Measurements from ENCODE around the gene DAGLA. TPM values are rescaled to one million over a fixed set of nuclear protein-coding genes. Genes with fewer than 3 reads are reported as not detected.

Gene DAGLA
- total and polyA plus RNA-seq, 2 of the 13 experiments (the other 11 are each of a cell fraction or from before 2014, with no cell fraction given), result 2.6 to 3.9 TPM

GRCh38 chr11:61666684-61667297 lies 13.4 kb upstream of the DAGLA start (continued):
- no peak; the same call in 1 of the 2 replicates for TF ChIP-seq ZNF512B (CRISPR knock-in tag; IDR thresholded peaks at IDR 0.05; ENCODE audit: borderline replicate concordance)
- TF ChIP-seq ZNF143 (CRISPR knock-in tag; IDR thresholded peaks at IDR 0.05), result no peak
- TF ChIP-seq ZEB1 (IDR thresholded peaks at IDR 0.05; ENCODE audit: insufficient replicate concordance, low read depth), result no peak
- TF ChIP-seq SATB2 (CRISPR knock-in tag; IDR thresholded peaks at IDR 0.05), result peak; percentile 52; the same call in 1 of the 2 replicates
- TF ChIP-seq MXI1 (IDR thresholded peaks at IDR 0.05; ENCODE audit: borderline replicate concordance, low read depth, low read length), result no peak
- TF ChIP-seq ISL2 (CRISPR knock-in tag; IDR thresholded peaks at IDR 0.05), result peak; percentile 54; the same call in 1 of the 2 replicates
- TF ChIP-seq ZFP36L2 (CRISPR knock-in tag; IDR thresholded peaks at IDR 0.05), result no peak
- no peak for TF ChIP-seq ZNF782 (CRISPR knock-in tag; IDR thresholded peaks at IDR 0.05; ENCODE audit: borderline replicate concordance)
- no peak for TF ChIP-seq SNAPC4 (CRISPR knock-in tag; IDR thresholded peaks at IDR 0.05)
- no peak for TF ChIP-seq HOMEZ (CRISPR knock-in tag; IDR thresholded peaks at IDR 0.05; ENCODE audit: low read depth)
- TF ChIP-seq ZNF609 (CRISPR knock-in tag; IDR thresholded peaks at IDR 0.05; ENCODE audit: borderline replicate concordance), result peak; percentile 17; the same call in 1 of the 2 replicates
- TF ChIP-seq ZNF589 (CRISPR knock-in tag; conservative IDR thresholded peaks at IDR 0.05), result no peak
- no peak for TF ChIP-seq ZNF124 (CRISPR knock-in tag; IDR thresholded peaks at IDR 0.05)
- TF ChIP-seq MAZ (IDR thresholded peaks at IDR 0.05; ENCODE audit: borderline replicate concordance, low read depth, low read length), result no peak
- TF ChIP-seq MAZ (CRISPR knock-in tag; IDR thresholded peaks at IDR 0.05; ENCODE audit: low read depth), result no peak
